A549 (cell line): ENCODE data around the gene LCNL1. TPM values are rescaled to one million over a fixed set of nuclear protein-coding genes. Genes with fewer than 3 reads are reported as not detected.
A peak's percentile ranks its signal among the peaks of the same experiment; 100 is the strongest.

ENCODE experiments used
- ATAC-seq, 2 experiments: fragments of 200-7000 bp in 1 of 2; fragments of >200 bp in 1 of 2; cut with Nextera tagmentation in 1 of 2; cut with Tn5 transposase in 1 of 2; 3 replicates each; pipeline versions ENCODE4 v1.8.0 to v1.9.1; 2018 to 2020; ENCODE audit warnings: mild to moderate bottlenecking in 1 of 2, moderate library complexity in 1 of 2
- CTCF ChIA-PET: fragments of 300-600 bp; sonication (Branson Sonifier 250); formaldehyde crosslinking; extraction: SDS; loops from one replicate; lab custom pipeline; 2021; ENCODE audit warnings: antibody characterized with exemption, inconsistent platforms; lab: Yijun Ruan, JAX
- POLR2A ChIA-PET: fragments of 350-600 bp; formaldehyde crosslinking; extraction: SDS; loops from one replicate; lab custom pipeline; 2021; ENCODE audit warnings: antibody characterized with exemption, inconsistent platforms; lab: Yijun Ruan, JAX
- DNase-seq, 2 experiments: peaks; one replicate each; pipeline versions ENCODE4 v3.0.0 to v3.0.0-alpha.2; 2011 to 2016; ENCODE audit warnings: low read depth in 1 of 2, low spot score in 1 of 2
- FAIRE-seq: peaks from 2 replicates; lab custom pipeline; 2011; peaks lifted over from hg19 to GRCh38; lab: Jason Lieb, UNC
- H3K27ac ChIP-seq, 2 experiments: fragments of >200 bp; sonication (Bioruptor Twin); formaldehyde crosslinking; 3 replicates each; pipeline ENCODE4 v1.5.1; 2016 to 2017
- H3K4me1 ChIP-seq: fragments of >200 bp; sonication (Bioruptor Twin); formaldehyde crosslinking; 3 replicates; pipeline ENCODE4 v1.6.1; 2016
- H3K4me2 ChIP-seq: fragments of >200 bp; sonication (Bioruptor Twin); formaldehyde crosslinking; 3 replicates; pipeline ENCODE4 v1.6.1; 2016
- H3K4me3 ChIP-seq: fragments of >200 bp; sonication (Bioruptor Twin); formaldehyde crosslinking; 3 replicates; pipeline ENCODE4 v1.5.1; 2016
- H3K9me3 ChIP-seq: fragments of >200 bp; sonication (Bioruptor Twin); formaldehyde crosslinking; 3 replicates; pipeline ENCODE4 v1.6.1; 2016
- ATOH8 ChIP-seq: fragments of 250-450 bp; sonication (Bioruptor Pico); IDR thresholded peaks from 2 replicates; pipeline ENCODE4 v1.5.0; 2020; ENCODE audit warnings: low read depth, mild to moderate bottlenecking, moderate library complexity
- BHLHE40 ChIP-seq: IDR thresholded peaks from 2 replicates; pipeline ENCODE4 v1.6.1; 2012; ENCODE audit warnings: low read depth, low read length, inconsistent platforms
- CBX2 ChIP-seq: fragments of 200-600 bp; sonication (generic); IDR thresholded peaks from 2 replicates; pipeline ENCODE4 v1.6.1; 2016; ENCODE audit warnings: low read depth, mild to moderate bottlenecking, borderline replicate concordance
- CEBPB ChIP-seq, 2 experiments: fragments of >200 bp in 1 of 2; sonication (Bioruptor Twin) in 1 of 2; formaldehyde crosslinking in 1 of 2; IDR thresholded peaks; 2 replicates each; pipeline ENCODE4 v1.6.1; 2012 to 2016
- CHD2 ChIP-seq: fragments of 150-350 bp; IDR thresholded peaks from 2 replicates; pipeline ENCODE4 v1.6.1; 2014; ENCODE audit warnings: low read length; ENCODE audit not compliant: partially characterized antibody
- ELK1 ChIP-seq: fragments of 150-350 bp; IDR thresholded peaks from 2 replicates; pipeline ENCODE4 v1.6.1; 2014; ENCODE audit warnings: low read depth, mild to moderate bottlenecking, low read length
- FOSB ChIP-seq: fragments of 250-450 bp; sonication (Bioruptor Pico); IDR thresholded peaks from 2 replicates; pipeline ENCODE4 v1.5.0; 2020; ENCODE audit warnings: mild to moderate bottlenecking, moderate library complexity
- HMGXB4 ChIP-seq: fragments of 250-450 bp; sonication (Bioruptor Pico); IDR thresholded peaks from 2 replicates; pipeline ENCODE4 v1.5.0; 2021; ENCODE audit warnings: mild to moderate bottlenecking, moderate library complexity, borderline replicate concordance
- HOXB13 ChIP-seq: fragments of 250-450 bp; sonication (Bioruptor Pico); IDR thresholded peaks from 2 replicates; pipeline ENCODE4 v1.5.0; 2020; ENCODE audit warnings: low read depth, mild to moderate bottlenecking, moderate library complexity
- MAFK ChIP-seq: fragments of 450-650 bp; IDR thresholded peaks from 2 replicates; pipeline ENCODE4 v1.6.1; 2014; ENCODE audit not compliant: partially characterized antibody
- MAX ChIP-seq: IDR thresholded peaks from 2 replicates; pipeline ENCODE4 v1.6.1; 2012
- MAZ ChIP-seq: fragments of 150-350 bp; IDR thresholded peaks from 2 replicates; pipeline ENCODE4 v1.6.1; 2014; ENCODE audit warnings: antibody characterized with exemption, low read depth, low read length, borderline replicate concordance
- PBX3 ChIP-seq: IDR thresholded peaks from 2 replicates; pipeline ENCODE4 v1.6.1; 2012
- POLR2A ChIP-seq: IDR thresholded peaks from 2 replicates; pipeline ENCODE4 v1.6.1; 2012; ENCODE audit warnings: mild to moderate bottlenecking, low read length
- REST ChIP-seq: fragments of 200-600 bp; sonication (generic); IDR thresholded peaks from 2 replicates; pipeline ENCODE4 v1.6.1; 2016; ENCODE audit warnings: antibody characterized with exemption, mild to moderate bottlenecking, moderate library complexity
- RNF2 ChIP-seq: fragments of 200-600 bp; sonication (generic); IDR thresholded peaks from 2 replicates; pipeline ENCODE4 v1.6.1; 2016; ENCODE audit warnings: low read depth, mild to moderate bottlenecking, antibody characterized with exemption, moderate library complexity, borderline replicate concordance
- TP53 ChIP-seq: fragments of 250-450 bp; sonication (Bioruptor Pico); IDR thresholded peaks from 2 replicates; pipeline ENCODE4 v1.5.0; 2021; ENCODE audit warnings: mild to moderate bottlenecking, moderate library complexity
- USF2 ChIP-seq: fragments of 450-650 bp; IDR thresholded peaks from 2 replicates; pipeline ENCODE4 v1.6.1; 2014; ENCODE audit warnings: antibody characterized with exemption
- WGBS: methylation state at CpG from one replicate; pipeline ENCODE4 v1.1.6; 2017; ENCODE audit errors: missing lambda C conversion rate; 5-methylcytosine and 5-hydroxymethylcytosine counted together
- polyA plus RNA-seq, 4 experiments: library from polyadenylated mRNA; depleted of rRNA in 3 of 4; stranded (reverse); fragments of >200 nt; fragmentation: RNase III in 1 of 4; extraction: RNeasy Plus Mini Kit Qiagen cat#74134 plus additional on column Dnase treatment in 1 of 4; gene quantifications; 2 replicates in 3 of 4; 3 replicates in 1 of 4; pipeline ENCODE4 v1.2.3, GENCODE V29; 2011 to 2017

LCNL1 gene
- polyA plus RNA-seq, 2 of the 4 experiments (the other 2 are of a cell fraction), result 0.08 to 0.19 TPM

GRCh38 chr9:137034039-137034708 is 51.4 kb downstream of the LCNL1 start:
- no peak for TF ChIP-seq RNF2
- TF ChIP-seq CEBPB (IDR thresholded peaks at IDR 0.05), result no peak
- no peak for TF ChIP-seq CHD2
- TF ChIP-seq HMGXB4, result no peak
- TF ChIP-seq HOXB13, result no peak
- TF ChIP-seq BHLHE40, result no peak
- no peak for TF ChIP-seq USF2
- TF ChIP-seq TP53 (CRISPR knock-in tag), result no peak
- no peak for TF ChIP-seq FOSB (CRISPR knock-in tag)
- TF ChIP-seq, all 56 proteins: peak for 0
- DNase-seq, result no peak
- ChIA-PET CTCF (interaction anchor here (0.5 to 20.4 kb wide), 47 partner anchors 10 to 320 kb away, joined by 3 to 282 read pairs (median 7); partner anchors contain the start of genes ABCA2, AJM1, C8G and CLIC3), POLR2A (interaction anchor here (0.6 to 1.7 kb wide), 4 partner anchors 38 to 186 kb away, joined by 3 to 5 read pairs (median 3); partner anchors contain the start of gene CLIC3)
- ATAC-seq, result peak; percentile 9 to 30; a peak in 4 of 6 replicates
- peak overlapping the region; percentile 34 to 67; a peak in 4 of 6 replicates for H3K27ac ChIP-seq
- no peaks in the 10 kb centered on the region for H3K9me3 ChIP-seq
- 32% methylated on average over 9 of the region's 15 CpGs for WGBS
- no peak overlapping the region for H3K4me3 ChIP-seq
- no peak for FAIRE-seq
- peaks cover 19% of the 10 kb centered on the region for H3K4me1 ChIP-seq
- peak overlapping the region; percentile 77 for H3K4me2 ChIP-seq

- DNase-seq (peak; percentile 90 to 92), FAIRE-seq (peak; percentile 92), ATAC-seq (peak; percentile 76 to 94)
- peaks cover 18% of the 10 kb centered on the region for H3K4me1 ChIP-seq
- peak overlapping the region; percentile 34 to 67; a peak in 4 of 6 replicates for H3K27ac ChIP-seq
- CTCF ChIA-PET, result interaction anchor here (0.5 to 20.4 kb wide), 74 partner anchors 10 to 321 kb away, joined by 3 to 282 read pairs (median 5); partner anchors contain the start of genes ABCA2, AJM1, C8G and CLIC3
- H3K9me3 ChIP-seq, result no peaks in the 10 kb centered on the region
- WGBS, result 23% methylated on average over 12 of the region's 24 CpGs
- POLR2A ChIA-PET, result interaction anchor here (0.6 to 1.7 kb wide), 7 partner anchors 39 to 206 kb away, joined by 3 to 5 read pairs (median 3); partner anchors contain the start of gene CLIC3
- no peak overlapping the region for H3K4me3 ChIP-seq
- H3K4me2 ChIP-seq, result peak overlapping the region; percentile 77
- TF ChIP-seq PBX3 (no peak), MAX (0 out of 2 replicates have a peak, but pooled peaks have one; percentile 27), CBX2 (no peak), MAFK (no peak), HMGXB4 (no peak), ATOH8 (CRISPR knock-in tag) (no peak), ELK1 (no peak), MAZ (no peak), POLR2A (no peak), REST (no peak)
Observed at GRCh38 chr9:137034709-137035506, 52.1 kb downstream of the LCNL1 start.
